Suprapubic skin (tissue), 4 donors: ENCODE measurements around the gene GNAI3. TPM values are rescaled to one million over a fixed set of nuclear protein-coding genes. Genes with fewer than 3 reads are reported as not detected.

Source experiments
- DNase-seq, 2 donors: peaks; one replicate each; pipeline ENCODE4 v3.0.0-alpha.2; 2019; ENCODE audit warnings: low spot score in 2 of 2
- H3K27ac ChIP-seq: fragments of 200-600 bp; sonication (generic); one replicate; pipeline ENCODE4 v1.5.1; 2019
- H3K27me3 ChIP-seq: fragments of 200-600 bp; sonication (generic); one replicate; pipeline ENCODE4 v1.5.1; 2019
- H3K36me3 ChIP-seq: fragments of 200-600 bp; sonication (generic); one replicate; pipeline ENCODE4 v1.5.1; 2019
- H3K4me1 ChIP-seq: fragments of 200-600 bp; sonication (generic); one replicate; pipeline ENCODE4 v1.5.1; 2019
- H3K4me3 ChIP-seq: fragments of 200-600 bp; sonication (generic); one replicate; pipeline ENCODE4 v1.5.1; 2019; ENCODE audit warnings: mild to moderate bottlenecking
- H3K9me3 ChIP-seq: fragments of 200-600 bp; sonication (generic); one replicate; pipeline ENCODE4 v1.5.1; 2019
- EP300 ChIP-seq: sonication (generic); formaldehyde crosslinking; IDR thresholded peaks from one replicate; pipeline ENCODE4 v1.6.1; 2017; ENCODE audit warnings: antibody characterized with exemption
- POLR2A ChIP-seq, 2 donors: fragments of 450-650 bp; IDR thresholded peaks; one replicate each; pipeline ENCODE4 v1.6.1; 2017; ENCODE audit warnings: antibody characterized with exemption in 2 of 2, mild to moderate bottlenecking in 2 of 2, moderate library complexity in 2 of 2
- POLR2AphosphoS5 ChIP-seq, 3 donors: sonication (generic); formaldehyde crosslinking; IDR thresholded peaks; one replicate each; pipeline ENCODE4 v1.6.1; 2017; ENCODE audit warnings: antibody characterized with exemption in 3 of 3
- WGBS: methylation state at CpG from one replicate; pipeline ENCODE4 v1.1.5; 2018; 5-methylcytosine and 5-hydroxymethylcytosine counted together
- total RNA-seq, 4 donors: library from RNA; depleted of rRNA; stranded (reverse); fragments of >200 nt; gene quantifications; one replicate each; pipeline ENCODE4 v1.1.0, GENCODE V29; 2016
- TF ChIP-seq, protein P1 (sequence below), 2 donors: fragments of 200-600 bp in 1 of 2; fragments of 450-650 bp in 1 of 2; sonication (generic) in 1 of 2; IDR thresholded peaks; one replicate each; pipeline ENCODE4 v1.5.1; 2016 to 2019; ENCODE audit warnings: antibody characterized with exemption in 2 of 2, mild to moderate bottlenecking in 1 of 2, moderate library complexity in 1 of 2

GNAI3 gene
- total RNA-seq, 4 donors from 2014 or later, result 6.7 to 11.1 (median 9.5) TPM

- no peak overlapping the region for H3K27ac ChIP-seq
- no peak for DNase-seq
- H3K36me3 ChIP-seq, result peaks cover 54% of the 10 kb centered on the region
- WGBS, result 92% methylated on average over 2 of the region's 2 CpGs
- no peaks in the 10 kb centered on the region for H3K27me3 ChIP-seq
- H3K4me1 ChIP-seq, result no peaks in the 10 kb centered on the region
- no peak for TF ChIP-seq EP300
- no peak for TF ChIP-seq POLR2A (IDR thresholded peaks at IDR 0.05)
- TF ChIP-seq POLR2AphosphoS5 (IDR thresholded peaks at IDR 0.05), result no peak
- TF ChIP-seq, protein P1, sequence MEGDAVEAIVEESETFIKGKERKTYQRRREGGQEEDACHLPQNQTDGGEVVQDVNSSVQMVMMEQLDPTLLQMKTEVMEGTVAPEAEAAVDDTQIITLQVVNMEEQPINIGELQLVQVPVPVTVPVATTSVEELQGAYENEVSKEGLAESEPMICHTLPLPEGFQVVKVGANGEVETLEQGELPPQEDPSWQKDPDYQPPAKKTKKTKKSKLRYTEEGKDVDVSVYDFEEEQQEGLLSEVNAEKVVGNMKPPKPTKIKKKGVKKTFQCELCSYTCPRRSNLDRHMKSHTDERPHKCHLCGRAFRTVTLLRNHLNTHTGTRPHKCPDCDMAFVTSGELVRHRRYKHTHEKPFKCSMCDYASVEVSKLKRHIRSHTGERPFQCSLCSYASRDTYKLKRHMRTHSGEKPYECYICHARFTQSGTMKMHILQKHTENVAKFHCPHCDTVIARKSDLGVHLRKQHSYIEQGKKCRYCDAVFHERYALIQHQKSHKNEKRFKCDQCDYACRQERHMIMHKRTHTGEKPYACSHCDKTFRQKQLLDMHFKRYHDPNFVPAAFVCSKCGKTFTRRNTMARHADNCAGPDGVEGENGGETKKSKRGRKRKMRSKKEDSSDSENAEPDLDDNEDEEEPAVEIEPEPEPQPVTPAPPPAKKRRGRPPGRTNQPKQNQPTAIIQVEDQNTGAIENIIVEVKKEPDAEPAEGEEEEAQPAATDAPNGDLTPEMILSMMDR (IDR thresholded peaks at IDR 0.05), result no peak
- H3K9me3 ChIP-seq, result no peaks in the 10 kb centered on the region
- no peak overlapping the region for H3K4me3 ChIP-seq
Observed at GRCh38 chr1:109595531-109595930, 47.1 kb downstream of the GNAI3 start.

DNA sequence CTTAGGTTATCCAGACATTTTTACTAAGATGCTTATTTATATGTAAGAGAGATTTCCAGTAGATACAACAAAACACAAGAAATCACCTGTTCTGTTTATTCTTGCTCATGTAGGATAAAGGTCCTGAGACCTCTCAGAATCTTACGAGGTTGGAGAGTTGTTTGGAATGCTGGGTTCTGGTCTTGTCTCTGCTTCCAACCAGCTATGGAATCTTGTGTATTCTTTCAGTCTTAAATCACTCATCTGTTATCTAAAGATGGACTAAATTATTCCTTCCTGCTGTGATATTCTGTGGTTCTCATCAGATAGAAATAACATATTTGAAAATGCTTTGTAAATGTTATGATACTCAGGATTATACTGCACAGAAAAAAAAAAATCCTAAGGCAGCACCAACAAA lies 49.7 kb downstream of the GNAI3 start:
- no peak for DNase-seq
- Histone ChIP-seq H3K4me1 (no peaks in the 10 kb centered on the region), H3K9me3 (no peaks in the 10 kb centered on the region), H3K4me3 (no peak overlapping the region), H3K27me3 (no peaks in the 10 kb centered on the region), H3K36me3 (peaks cover 28% of the 10 kb centered on the region), H3K27ac (no peak overlapping the region)
- WGBS, result 86% methylated on average over 1 of the region's 1 CpG
- TF ChIP-seq, protein P1 (IDR thresholded peaks at IDR 0.05), result no peak
- TF ChIP-seq EP300, result no peak
- TF ChIP-seq POLR2A (IDR thresholded peaks at IDR 0.05), result no peak
- no peak for TF ChIP-seq POLR2AphosphoS5 (IDR thresholded peaks at IDR 0.05)

GRCh38 chr1:109598655-109599054 lies 50.2 kb downstream of the GNAI3 start:
- TF ChIP-seq POLR2AphosphoS5 (IDR thresholded peaks at IDR 0.05) (no peak), POLR2A (IDR thresholded peaks at IDR 0.05) (no peak)
- H3K4me3 ChIP-seq, result no peak overlapping the region
- DNase-seq, result no peak
- H3K27me3 ChIP-seq, result no peaks in the 10 kb centered on the region
- no peak overlapping the region for H3K27ac ChIP-seq
- WGBS, result 90% methylated on average over 5 of the region's 5 CpGs
- H3K4me1 ChIP-seq, result no peaks in the 10 kb centered on the region
- H3K36me3 ChIP-seq, result peaks cover 23% of the 10 kb centered on the region
- no peaks in the 10 kb centered on the region for H3K9me3 ChIP-seq

DNA sequence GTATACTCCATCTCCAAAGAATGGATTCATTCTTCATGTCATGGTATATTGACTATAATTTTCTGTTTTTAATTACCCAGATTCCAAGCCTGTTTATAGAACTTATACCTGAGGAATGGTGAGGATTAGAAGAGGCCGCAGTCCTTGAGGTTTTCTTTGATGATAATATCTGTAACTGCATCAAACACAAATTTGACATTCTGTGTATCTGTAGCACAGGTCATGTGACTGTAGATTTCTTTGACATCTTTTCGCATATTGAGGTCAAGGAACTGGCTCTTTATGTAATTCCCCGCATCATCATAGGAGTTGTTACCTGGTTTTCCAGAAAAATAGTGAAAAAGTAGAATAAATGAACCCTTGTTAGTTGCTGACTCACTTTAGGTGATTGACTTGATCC lies 54.8 kb downstream of the GNAI3 start:
- peaks cover 7% of the 10 kb centered on the region for H3K36me3 ChIP-seq
- no peaks in the 10 kb centered on the region for H3K27me3 ChIP-seq
- H3K27ac ChIP-seq, result no peak overlapping the region
- H3K4me3 ChIP-seq, result no peak overlapping the region
- DNase-seq, result no peak
- WGBS, result 91% methylated on average over 3 of the region's 3 CpGs
- no peaks in the 10 kb centered on the region for H3K4me1 ChIP-seq
- H3K9me3 ChIP-seq, result no peaks in the 10 kb centered on the region
- TF ChIP-seq POLR2AphosphoS5 (IDR thresholded peaks at IDR 0.05) (no peak), EP300 (no peak), POLR2A (IDR thresholded peaks at IDR 0.05) (no peak)
- TF ChIP-seq, protein P1 (IDR thresholded peaks at IDR 0.05), result no peak

DNA sequence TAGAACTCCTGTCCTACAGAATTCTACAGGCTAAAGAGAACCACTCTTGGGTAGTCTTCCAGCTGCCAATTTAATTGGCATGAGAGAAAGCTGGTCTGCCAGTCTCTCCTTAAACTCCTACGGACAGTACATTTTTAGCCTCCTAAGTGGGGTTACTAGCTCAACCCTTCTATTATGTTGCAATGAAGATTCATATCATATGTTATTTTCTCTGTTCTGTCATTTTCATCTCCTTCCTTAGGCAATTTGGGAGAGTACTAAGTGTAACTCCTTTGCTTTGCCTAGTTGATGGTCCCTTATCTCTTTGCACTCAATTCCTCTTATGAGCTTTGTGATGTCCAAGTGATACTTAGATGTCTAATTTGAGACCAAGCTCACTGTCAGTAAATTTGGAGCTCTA lies 57.0 kb downstream of the GNAI3 start:
- Histone ChIP-seq H3K4me1 (no peaks in the 10 kb centered on the region), H3K4me3 (no peak overlapping the region), H3K27ac (no peak overlapping the region), H3K27me3 (no peaks in the 10 kb centered on the region), H3K9me3 (no peaks in the 10 kb centered on the region), H3K36me3 (no peaks in the 10 kb centered on the region)
- 92% methylated on average over 1 of the region's 1 CpG for WGBS
- no peak for DNase-seq
- TF ChIP-seq POLR2AphosphoS5 (IDR thresholded peaks at IDR 0.05) (no peak), POLR2A (IDR thresholded peaks at IDR 0.05) (no peak), EP300 (no peak)
- TF ChIP-seq, protein P1 (IDR thresholded peaks at IDR 0.05), result no peak

DNA sequence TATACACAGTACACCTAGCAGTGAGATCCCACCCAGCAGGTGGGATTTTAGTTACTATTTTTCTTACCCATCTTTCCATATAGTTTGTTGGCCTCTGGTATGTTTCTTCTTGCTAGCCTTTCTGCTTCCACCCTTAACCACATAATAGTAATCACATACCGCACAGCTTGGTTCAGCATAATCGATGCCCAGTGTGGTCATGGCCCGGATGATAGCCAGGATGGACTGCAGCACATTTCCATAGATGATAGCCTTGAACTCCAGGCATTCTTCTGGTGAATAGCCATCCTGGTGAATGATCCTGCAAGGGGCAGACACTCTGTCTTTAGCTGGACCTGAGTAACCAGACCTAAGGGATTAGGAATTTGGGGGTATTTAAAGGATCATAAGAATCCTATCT lies 61.5 kb downstream of the GNAI3 start:
- DNase-seq, result no peak
- Histone ChIP-seq H3K36me3 (no peaks in the 10 kb centered on the region), H3K9me3 (no peaks in the 10 kb centered on the region), H3K27ac (no peak overlapping the region), H3K4me3 (no peak overlapping the region), H3K27me3 (no peaks in the 10 kb centered on the region), H3K4me1 (no peaks in the 10 kb centered on the region)
- 96% methylated on average over 3 of the region's 3 CpGs for WGBS
- no peak for TF ChIP-seq POLR2AphosphoS5 (IDR thresholded peaks at IDR 0.05)
- TF ChIP-seq EP300, result no peak
- TF ChIP-seq, protein P1 (IDR thresholded peaks at IDR 0.05), result no peak
- no peak for TF ChIP-seq POLR2A (IDR thresholded peaks at IDR 0.05)
